HG03469 (cell line): ENCODE results near the gene ADK.

ENCODE experiments used
- ATAC-seq: cut with Tn5 transposase; IDR thresholded peaks from one replicate; pipeline ENCODE4 v1.9.1; 2021; ENCODE audit warnings: mild to moderate bottlenecking, moderate library complexity, moderate number of reproducible peaks; ENCODE audit not compliant: unreplicated experiment

ADK gene

GRCh38 chr10:74691164-74691563 is 540.1 kb downstream of the ADK start:
- ATAC-seq, result no peak

- ATAC-seq, result no peak
Measured at GRCh38 chr10:74704629-74705357, 553.8 kb downstream of the ADK start.

- no peak for ATAC-seq
Measured at GRCh38 chr10:74705358-74705980, 554.4 kb downstream of the ADK start.

GRCh38 chr10:74706966-74707365 is 555.9 kb downstream of the ADK start:
- ATAC-seq, result no peak

- no peak for ATAC-seq
Measured at GRCh38 chr10:74708246-74708645, 557.2 kb downstream of the ADK start.

- ATAC-seq, result no peak
Measured at GRCh38 chr10:74718208-74718607, 567.2 kb downstream of the ADK start.

GRCh38 chr10:74728225-74728624 is 577.2 kb downstream of the ADK start:
- ATAC-seq, result no peak

- ATAC-seq, result no peak
Measured at GRCh38 chr10:74730246-74730645, 579.2 kb downstream of the ADK start.

GRCh38 chr10:74733612-74734011 is 582.6 kb downstream of the ADK start:
- ATAC-seq, result no peak

GRCh38 chr10:74736029-74736428 is 585.0 kb downstream of the ADK start:
- no peak for ATAC-seq

GRCh38 chr10:74738052-74738451 is 587.0 kb downstream of the ADK start:
- ATAC-seq, result no peak

- ATAC-seq, result no peak
Measured at GRCh38 chr10:74738542-74738941, 587.5 kb downstream of the ADK start.

GRCh38 chr10:74738985-74739567 is 588.1 kb downstream of the ADK start:
- ATAC-seq, result peak; percentile 53

GRCh38 chr10:74743401-74743800 is 592.4 kb downstream of the ADK start:
- no peak for ATAC-seq

- no peak for ATAC-seq
Measured at GRCh38 chr10:74745449-74745848, 594.4 kb downstream of the ADK start.

GRCh38 chr10:74746813-74747212 is 595.8 kb downstream of the ADK start:
- no peak for ATAC-seq

- no peak for ATAC-seq
Measured at GRCh38 chr10:74748468-74749031, 597.5 kb downstream of the ADK start.

GRCh38 chr10:74750848-74751274 is 599.8 kb downstream of the ADK start:
- no peak for ATAC-seq

- no peak for ATAC-seq
Measured at GRCh38 chr10:74752371-74753040, 601.5 kb downstream of the ADK start.

- ATAC-seq, result no peak
Measured at GRCh38 chr10:74753442-74754211, 602.6 kb downstream of the ADK start.
